Measurements from ENCODE around the gene STIL.
"Not testable (repeated sequence)": the region's sequence is repeated elsewhere in the genome, so short reads cannot be mapped to it uniquely, and the experiment has no call there.

STIL gene

DNA sequence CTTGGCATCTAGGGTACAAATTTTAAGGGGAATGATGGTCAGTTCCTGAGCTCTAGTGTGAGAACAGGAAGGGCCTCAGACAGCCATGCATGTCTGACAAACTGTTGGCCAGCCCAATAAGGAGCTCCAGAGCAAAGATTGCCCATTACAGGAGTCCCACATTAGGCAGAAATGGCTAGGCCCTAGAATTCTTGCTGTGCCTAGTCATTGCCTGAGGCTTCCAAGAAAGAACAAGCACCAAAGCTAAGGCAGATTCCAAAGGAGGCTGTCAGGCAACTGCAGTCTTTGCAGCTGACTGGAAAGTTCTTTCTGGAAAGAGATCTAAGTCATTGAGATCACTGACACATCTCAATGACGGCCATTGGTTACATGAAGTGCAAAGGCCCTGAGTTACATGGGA is 3.9 kb upstream of the STIL start:
- DNase-seq: no peak

DNA sequence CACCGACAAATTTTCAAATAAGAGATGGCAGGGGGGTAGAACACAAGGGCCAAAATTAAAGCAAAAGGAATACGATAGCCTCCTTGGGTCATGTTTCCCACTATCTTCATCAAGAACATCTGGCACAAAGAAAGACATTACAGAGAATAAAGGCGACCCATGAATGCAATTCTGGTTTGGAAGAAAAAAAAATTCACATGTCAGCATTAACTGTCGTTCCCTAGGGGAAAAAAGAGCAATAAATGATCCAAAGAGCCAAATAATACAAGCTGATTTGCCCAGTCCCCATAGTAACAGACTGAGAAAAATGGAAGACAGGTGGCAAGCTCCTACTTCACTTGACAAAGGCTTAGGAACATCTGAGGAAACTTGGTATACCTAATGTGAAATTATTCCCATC is 4.5 kb downstream of the STIL start:
- no peak for DNase-seq

DNA sequence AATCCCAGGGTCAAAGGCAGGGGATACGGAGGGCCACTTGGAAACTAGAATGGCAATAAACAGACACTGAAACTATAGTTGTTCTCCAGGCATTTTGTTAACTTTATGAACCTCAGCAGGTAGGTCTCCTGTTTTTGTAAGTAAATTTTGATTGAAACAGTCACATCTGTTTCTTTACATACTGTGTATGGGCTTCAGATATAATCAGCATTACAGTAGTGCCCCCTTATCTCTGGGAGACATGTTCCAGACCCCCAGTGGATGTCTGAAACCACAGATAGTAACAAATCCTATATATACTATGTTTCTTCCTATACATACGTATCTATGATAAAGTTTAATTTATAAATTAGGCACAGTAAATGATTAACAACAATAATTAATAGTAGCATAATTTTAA is 11.5 kb downstream of the STIL start:
- DNase-seq: no peak

DNA sequence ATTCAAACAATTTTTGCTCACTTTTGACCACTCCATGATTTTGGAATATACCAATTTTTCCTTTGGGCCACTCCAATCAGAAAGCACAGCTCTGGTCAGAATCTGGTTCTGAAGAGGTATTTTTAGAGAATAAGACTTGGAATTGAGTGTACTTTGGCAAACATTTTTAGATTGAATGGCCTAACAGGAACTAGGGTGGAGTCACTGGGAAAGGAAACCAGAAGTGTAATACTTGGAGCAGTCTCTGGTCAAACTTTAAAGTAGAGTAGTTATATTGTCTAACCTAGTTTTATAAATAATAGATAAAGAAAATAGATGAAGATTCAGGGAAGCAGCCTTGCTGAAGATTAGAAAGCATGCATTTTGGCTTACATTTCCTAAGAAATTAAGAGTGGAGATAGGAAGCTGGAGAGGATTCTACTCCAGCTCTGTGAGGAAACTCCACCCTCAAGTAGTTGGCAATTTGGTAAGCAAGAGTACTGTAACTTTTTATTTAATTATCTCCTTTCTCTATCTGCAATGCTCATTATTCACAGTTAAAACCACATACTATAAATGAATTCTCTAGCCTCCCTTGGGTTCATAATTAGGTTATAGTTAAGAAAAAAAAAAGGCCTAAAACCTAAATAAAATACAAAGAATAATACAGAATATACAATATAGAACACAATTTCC is 15.8 kb downstream of the STIL start:
- no peak for DNase-seq

DNA sequence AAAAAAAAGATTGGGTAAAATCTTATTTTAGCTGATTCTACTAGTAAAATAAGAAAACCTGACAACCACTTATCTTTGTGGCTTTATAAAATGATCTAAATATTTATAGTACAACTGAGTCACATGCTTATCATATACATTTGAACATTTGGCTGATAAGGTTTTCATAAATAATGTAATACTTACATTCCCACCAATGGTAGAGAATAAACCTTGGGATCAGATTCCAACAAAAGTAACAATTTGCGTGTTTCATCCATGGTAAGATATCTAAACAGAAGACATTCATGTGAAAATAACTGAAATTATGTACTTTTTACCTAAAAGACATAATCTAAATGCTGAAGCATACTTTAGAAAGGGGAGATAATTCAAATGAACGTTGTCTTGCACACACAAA is 18.4 kb downstream of the STIL start:
- no peak for DNase-seq

DNA sequence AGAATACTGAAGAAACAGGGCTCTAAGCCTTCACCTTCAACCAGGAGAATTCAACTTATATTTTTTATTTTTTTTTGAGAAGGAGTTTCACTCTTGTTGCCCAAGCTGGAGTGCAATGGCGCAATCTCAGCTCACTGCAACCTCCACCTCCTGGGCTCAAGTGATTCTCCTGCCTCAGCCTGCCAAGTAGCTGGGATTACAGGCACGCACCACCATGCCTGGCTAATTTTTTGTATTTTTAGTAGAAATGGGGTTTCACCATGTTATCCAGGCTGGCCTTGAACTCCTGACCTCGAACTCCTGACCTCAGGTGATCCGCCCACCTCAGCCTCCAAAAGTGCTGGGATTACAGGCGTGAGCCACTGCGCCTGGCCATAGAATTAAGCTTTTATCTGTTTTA is 19.1 kb downstream of the STIL start:
- DNase-seq: not testable (repeated sequence)

DNA sequence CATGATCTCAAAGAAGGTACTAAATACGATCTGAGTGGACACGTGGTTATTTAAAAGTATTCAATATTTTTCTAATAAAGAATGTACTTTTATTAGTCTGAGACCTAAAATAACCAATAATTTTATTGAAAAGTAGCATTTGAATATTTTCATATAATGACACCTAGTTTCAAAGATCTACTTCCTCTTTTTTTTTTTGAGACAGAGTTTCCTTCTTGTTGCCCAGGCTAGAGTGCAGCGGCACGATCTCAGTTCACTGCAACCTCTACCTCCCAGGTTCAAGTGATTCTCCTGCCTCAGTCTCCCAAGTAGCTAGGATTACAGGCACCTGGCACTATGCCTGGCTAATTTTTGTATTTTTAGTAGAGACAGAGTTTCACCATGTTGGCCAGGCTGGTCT is 25.8 kb downstream of the STIL start:
- not testable (repeated sequence) for DNase-seq

DNA sequence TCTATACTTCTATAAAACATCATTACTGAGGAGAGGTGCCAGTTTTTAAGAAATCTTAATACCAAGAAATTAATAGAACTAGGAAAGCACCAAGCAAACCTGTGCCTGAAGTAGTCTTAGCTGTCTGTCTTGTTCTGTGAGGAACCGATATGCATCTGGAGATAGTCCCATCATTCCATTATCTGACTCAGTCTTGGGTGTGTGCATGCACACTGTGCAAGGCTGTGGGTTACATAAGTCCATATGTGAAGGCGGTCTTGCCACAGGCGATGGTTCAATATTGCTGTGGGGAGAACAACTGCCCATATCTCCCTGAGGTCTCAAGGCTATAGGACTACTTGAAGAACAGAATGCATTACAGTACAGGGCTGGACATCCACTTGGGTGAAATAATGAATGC is 33.8 kb downstream of the STIL start:
- no peak for DNase-seq

DNA sequence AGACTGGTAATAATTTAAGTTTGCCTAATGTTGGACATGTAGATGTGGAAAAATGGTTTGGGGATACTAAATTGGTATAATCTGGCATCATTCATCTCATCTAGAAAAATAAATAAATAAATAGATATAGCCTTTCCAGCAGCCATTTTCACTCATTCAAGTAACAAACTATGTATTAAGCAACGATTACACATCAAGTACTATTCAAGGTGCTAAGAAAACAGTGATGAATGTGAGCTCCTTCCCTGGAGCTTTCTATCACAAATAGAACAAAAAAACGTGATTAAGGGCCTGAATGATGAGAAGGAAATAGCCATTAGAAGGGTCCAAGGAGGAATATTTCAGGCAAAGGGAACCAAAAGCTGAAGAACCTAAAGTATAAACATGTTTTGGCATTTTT is 37.1 kb downstream of the STIL start:
- no peak for DNase-seq

DNA sequence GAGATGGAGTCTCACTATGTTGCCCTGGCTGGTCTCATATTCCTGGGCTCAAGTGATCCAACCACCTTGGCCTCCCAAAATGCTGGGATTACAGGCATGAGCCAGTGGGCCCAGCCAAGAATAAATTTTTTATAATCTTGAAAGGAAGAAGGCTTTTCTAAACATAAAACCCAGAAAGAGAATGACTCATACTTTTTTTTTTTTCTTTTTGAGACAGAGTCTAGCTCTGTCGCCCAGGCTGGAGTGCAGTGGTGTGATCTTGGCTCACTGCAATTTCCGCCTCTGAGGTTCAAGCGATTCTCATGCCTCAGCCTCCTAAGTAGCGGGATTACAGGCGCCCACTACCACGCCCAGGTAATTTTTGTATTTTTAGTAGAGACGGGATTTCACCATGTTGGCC is 38.1 kb downstream of the STIL start:
- DNase-seq: not testable (repeated sequence)

DNA sequence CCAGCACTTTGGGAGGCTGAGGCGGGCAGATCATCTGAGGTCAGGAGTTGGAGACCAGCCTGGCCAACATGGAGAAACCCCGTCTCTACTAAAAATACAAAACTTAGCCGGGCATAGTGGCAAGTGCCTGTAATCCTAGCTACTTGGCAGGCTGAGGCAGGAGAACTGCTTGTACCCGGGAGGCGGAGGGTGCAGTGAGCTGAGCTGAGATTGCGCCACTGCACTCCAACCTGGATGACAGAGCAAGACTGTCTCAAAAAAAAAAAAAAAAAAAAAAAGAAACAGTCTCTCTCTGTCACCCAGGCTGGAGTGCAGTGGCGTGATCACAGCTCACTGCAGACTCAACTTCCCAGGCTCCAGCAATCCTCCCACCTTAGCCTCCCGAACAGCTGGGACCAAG is 48.4 kb downstream of the STIL start:
- not testable (repeated sequence) for DNase-seq

DNA sequence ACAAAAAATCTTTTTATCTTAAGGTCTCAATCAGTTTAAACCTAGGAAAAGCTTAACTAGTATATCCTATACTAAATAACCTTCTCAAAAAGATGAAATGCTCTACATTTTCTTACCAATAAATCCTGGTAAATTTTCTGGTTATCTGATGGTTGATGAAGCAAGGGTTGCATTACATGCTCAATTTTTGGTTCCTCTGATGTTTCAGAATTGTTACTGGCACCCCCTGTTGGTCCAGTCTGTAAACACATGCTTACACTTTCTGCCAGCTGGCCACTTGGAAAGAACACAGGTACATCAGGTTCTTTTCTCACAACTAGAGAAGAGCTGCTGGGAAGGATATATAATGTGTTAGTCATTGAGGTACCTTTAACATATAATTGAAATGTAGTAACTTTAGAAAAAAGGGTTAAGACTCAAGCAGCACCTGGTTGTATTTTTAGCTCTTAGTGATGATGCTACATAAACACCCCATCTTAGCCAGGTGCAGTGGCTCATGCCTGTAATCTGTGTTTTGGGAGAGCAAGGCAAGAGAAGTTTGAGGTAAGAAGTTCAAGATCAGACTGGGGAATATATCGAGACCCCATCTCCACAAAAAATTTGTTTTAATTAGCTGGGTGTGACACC is 51.0 kb downstream of the STIL start:
- peak; percentile 19 for DNase-seq

DNA sequence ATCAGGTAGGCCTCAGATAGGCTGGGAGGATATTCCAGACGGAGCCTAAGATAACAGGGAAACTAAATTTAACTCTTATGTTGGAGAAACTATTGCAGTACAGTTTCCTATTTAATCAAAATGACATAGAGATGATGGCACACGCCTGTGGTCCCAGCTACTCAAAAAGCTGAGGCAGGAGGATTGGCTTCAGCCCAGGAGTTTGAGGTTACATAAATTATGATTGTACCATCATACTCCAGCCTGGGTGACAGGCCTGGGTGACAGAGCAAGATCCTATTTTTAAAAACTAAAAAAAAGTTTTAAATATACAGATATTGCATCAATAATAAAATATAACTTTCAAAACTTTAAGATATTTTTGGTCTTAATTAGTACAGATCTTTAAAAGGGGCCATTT is 56.7 kb downstream of the STIL start:
- DNase-seq: no peak

DNA sequence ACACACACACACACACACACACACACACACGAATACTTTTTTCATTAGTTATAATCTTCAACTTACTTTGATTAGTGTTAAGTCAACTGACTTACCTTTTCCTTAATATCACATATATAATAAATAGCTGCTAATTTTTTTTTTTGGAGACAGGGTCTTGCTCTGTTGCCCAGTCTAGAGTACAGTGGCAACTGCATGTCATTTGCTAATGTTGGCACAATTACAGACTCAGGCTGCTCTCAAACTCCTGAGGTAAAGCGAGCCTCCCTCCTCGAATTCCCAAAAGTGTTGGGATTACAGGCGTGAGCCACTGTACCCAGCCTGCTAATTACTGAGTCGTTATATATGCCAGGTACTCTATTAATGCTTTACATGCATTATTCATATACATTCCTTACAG is 61.2 kb downstream of the STIL start:
- no peak for DNase-seq

DNA sequence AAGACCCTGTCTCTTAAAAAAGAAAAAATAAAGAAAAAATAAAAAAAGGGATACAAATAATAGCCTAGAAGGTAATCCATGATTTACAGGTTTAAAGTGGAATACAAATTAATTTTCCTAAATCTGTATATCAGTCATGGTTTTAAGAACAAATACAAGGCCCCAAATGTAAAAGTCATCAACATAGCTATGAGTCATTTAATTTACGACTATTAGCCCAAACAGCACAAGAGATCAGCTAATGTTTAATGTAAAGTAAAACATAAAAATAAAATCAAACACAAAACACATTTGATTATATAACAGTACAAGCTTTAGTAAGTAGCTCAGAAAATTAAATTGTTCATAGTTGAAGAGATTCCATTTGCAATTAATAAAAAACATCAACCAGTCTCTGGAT is 61.6 kb downstream of the STIL start:
- DNase-seq: no peak

DNA sequence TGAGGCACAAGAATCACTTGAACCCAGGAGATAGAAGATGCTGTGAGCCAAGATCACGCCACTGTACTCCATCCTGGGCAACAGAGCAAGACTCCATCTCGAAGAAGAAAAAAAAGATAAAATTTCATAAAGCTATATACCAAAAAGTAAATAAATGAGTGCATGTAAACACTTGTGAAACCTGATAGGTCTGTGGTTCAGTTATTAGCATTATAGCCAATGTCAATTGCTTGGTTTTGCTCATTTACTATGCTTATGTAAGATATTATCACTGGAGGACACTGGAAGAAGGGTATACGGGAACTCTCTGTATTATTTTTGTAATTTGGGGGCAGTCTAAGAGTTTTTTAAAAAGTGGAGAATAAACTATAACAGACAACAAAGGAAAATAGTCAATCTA is 64.2 kb downstream of the STIL start:
- DNase-seq: no peak

DNA sequence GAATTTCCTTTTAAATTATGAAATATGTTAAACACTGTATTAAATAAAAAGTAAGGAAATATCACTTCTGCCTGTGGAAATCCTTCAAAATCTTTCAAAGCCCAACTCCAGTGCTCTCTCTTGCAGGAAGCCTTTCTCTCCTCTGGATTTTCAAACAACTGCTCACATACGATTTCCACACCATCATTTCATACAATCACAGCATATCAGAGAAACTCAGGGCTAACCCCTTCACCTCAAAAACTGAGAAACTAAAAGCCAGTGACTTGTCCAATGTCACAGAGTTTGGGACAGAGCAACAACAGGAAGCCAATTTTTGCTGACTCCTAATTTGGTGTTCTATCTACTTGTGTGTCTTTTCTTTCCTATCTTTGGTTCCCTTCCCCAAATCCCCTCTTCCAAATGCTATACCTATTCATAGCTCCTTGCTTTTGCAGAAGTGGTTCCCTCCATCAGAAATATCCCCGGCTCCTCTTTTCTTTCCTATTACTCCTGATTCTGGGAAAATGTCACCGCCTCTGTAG is 69.5 kb downstream of the STIL start:
- DNase-seq: no peak

DNA sequence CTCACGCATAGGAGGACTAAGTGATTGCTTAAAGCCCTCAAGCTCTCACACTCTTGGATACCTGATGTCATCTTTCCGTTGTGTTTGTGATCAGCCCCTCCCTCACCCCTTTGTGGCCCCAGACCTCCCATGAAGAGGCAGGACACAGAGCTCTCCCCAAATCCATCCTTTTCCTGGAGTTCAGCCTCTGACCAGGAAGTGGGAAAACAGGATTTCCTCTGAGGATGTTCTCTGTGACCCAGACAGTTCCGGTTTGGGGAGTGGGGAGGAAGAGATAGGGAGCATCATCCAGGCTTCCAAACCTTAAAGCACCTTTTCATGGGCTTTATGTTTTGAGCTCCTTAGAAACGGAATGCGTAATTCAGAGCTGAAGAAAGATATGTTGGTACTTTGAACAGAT is 70.0 kb downstream of the STIL start:
- DNase-seq: no peak

DNA sequence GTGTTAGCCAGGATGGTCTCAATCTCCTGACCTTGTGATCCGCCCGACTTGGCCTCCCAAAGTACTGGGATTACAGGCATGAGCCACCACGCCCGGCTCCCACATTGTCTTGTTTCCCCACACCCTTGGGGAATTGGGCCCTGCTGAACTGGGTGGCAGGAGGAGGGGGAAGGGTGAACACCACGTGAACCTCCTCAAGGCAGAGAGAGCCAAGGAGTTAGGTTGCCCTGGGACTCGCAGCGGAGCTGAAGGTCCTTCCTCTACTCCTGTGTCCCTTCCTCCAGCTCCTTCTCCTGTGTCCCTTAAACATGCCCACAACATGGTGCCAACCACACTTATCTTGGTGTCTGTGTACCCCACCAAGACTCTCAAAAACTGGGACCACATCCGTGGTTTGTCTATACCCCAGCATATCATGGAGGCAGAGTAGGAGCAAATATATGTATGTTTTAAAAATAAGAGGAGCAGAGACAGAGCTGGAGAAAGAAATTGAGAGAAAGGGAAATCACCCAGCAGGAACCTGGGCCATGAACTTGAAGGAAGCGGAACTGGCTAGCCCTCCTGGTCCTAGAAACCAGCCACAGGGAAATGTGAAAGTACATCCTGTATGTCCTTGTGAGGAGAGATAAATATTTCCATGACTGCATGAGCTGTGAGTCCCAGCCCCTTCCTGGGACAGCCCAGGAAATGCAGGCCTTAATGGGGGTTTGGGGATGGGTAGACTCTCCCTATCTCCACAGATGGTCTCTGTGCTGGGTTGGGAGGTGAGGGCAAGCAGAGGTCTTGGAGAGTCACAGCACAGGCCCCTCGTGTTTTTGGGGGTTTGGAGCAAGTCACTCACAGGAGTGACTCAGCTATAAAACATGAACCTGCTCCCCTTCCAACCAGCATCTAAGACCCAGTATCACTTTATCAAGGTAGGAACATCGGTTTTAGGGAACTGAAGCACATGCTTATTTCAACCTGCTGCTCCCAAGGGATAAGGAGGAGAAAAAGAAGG is 72.5 kb downstream of the STIL start:
- no peak for DNase-seq

DNA sequence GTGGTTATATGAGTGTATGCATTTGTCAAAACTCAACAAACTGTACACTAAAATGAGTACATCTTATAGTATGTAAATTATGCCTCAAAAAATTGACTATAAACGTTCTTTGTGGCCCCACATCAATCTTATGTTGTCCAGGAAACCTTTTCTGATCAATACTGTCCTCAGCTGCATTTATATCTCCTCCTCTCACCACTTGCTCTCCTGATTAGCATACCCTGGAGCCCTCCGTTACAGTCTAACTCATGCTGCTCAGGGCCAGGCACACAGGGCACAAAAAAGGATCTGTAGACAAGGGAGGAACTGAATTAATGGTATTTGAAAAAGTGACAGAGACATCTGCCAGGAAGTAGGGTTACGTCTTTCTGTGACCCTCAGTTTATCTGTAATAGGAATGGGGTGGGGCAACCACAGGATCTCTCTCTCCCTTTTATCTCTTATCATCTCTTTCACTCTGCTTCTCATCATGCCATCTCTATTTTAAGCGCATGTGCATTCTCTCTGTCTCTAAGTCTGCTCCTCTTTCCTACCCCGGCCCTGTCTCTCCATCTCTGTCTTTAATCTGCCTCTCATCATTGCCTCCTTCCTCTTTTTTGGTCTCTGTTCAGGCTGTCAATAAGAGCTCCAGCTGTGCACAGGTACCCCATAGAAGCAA is 74.9 kb downstream of the STIL start:
- no peak for DNase-seq

DNA sequence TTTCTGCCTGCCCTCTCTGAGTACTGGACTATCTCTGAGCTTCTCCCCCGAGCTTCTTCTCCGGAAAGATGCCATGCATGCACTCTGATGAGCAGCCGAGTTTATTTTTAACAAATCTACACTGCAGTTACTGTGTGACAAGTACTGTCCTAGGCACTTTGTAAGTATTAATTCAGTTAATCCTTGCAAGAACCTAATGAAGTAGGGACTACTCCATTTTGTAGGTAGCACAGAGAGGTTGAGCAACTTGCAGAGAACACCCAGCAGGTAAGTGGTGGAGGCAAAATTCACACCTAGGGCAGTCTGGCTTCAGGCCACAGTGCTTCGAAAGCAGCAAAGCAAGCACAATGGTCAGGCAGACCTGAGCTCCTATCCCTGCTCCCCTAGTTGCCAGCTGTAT is 78.1 kb downstream of the STIL start:
- no peak for DNase-seq

DNA sequence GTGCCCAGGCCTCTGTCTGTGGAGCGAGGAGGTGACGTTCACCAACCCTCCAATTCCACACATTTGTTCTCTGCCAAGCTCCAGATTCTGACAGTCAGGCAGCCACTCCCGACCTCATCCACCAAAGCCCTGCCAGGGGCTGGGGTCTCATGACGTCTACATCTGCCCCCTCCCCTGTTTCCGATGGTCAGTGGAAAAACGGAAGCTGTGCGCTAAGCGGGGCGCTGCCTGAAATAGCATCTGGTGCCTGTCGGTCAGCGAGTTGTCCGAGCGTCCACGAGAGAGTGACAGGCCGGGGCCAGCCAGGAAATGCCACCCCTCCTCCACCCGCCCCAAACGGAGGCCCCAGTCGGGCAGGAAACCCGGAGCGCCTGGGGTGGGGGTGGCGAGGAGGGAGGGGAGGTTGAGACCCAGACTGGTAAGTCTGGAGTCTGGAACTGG is 78.7 kb downstream of the STIL start:
- DNase-seq: no peak

DNA sequence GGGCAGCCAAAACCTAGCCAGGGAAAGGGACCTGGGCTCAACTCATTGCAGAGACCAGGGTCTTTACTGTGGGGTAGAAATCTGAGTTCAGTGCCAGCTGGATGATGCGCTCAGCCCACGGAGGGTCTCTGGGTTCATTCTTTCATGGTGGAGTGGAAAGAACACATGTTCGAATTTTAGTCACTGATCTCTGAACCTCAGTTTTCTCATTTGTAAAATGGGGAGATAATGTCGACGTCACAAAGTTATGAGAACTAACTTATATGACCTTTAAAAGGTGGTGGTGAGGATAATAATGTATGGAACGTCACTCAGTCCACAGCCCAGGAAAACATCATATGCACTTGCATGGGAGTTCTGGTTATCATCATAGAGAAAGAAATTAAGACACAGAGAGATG is 80.8 kb downstream of the STIL start:
- DNase-seq: no peak

Measured in activated CD8-positive, alpha-beta memory T cell treated with anti-CD3 and anti-CD28 coated beads, Interleukin-2, amount 50 U/mL, for 4 hours (primary cell).